ENCODE measurements around the gene LSS. TPM values are rescaled to one million over a fixed set of nuclear protein-coding genes. Genes with fewer than 3 reads are reported as not detected.
A peak's percentile ranks its signal among the peaks of the same experiment; 100 is the strongest.
"Not testable (repeated sequence)": the region's sequence is repeated elsewhere in the genome, so short reads cannot be mapped to it uniquely, and the experiment has no call there.

The LSS gene
- total RNA-seq, 1 experiment from 2014 or later: 55.0 TPM

DNA sequence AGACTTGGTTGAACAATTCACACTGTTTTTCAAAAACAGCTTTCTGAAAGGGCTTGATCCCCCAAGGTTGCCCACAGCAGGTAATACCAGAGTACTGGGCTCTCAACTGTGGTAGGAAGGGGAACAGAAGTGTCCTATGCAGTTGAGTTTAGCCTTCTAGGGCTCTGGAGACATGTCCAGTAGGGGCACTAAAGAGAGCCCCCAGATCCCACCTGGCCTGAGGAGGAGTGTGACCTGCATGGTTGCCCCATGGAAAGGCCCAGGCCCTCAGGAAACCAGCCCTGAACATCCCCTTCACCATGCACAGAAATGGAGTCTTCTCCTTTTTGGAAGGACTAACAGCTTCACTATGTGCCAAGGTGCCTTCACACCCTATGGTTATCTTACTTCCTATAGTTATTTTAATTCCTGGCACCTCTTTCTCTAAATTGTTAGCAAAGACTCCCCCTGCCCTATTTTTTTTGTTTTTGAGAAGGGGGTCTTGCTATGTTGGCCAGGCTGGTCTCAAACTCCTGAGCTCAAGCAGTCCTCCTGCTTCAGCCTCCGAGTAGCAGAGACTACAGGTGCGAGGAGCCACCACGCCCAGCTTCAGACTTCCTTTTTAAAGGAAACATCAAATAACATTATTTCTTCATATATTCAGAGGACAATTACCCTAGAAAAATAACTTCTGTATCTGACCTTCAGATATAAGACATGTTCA is 16.8 kb upstream of the LSS start:
- no peak for DNase-seq (ENCODE audit: low read depth)

DNA sequence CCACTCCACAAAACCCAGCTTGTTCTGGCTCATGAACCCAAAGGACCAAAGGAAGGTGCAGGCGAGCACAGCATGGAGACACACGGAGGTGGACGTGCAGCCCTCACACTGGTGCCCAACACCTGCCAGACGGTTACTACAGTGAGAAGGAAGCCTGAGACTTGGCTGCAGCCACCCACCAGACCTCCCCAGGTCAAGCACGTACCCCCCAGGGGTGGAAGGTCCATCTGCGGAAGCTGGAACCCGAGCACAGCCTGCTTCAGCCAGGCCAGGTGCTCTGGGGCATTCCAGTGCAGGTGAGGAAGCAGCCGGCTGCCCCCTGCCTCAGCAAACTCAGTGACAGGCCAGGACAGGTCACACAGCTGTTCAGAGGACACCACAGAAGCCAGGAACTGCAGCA is 16.0 kb upstream of the LSS start:
- DNase-seq (ENCODE audit: low read depth): no peak

DNA sequence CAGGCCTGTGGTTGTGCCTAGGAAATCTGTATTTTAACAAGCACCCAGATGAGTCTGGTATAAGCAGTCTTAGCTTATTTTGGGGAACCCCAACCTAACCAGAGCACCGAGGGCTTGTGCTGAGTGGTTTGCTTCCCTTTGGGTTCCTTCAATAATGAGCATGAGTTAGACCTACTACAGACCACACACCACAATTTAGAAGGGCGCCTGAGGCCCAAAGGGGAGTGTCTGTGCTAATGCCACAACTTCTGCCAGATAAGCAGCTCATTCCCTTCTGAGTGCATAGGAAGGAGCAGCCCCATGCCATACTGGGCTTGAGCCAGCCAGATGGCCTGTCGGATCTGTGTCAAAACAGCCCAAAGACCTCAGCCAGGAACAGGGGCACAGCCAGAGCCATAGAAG is 15.4 kb upstream of the LSS start:
- DNase-seq (ENCODE audit: low read depth): no peak

DNA sequence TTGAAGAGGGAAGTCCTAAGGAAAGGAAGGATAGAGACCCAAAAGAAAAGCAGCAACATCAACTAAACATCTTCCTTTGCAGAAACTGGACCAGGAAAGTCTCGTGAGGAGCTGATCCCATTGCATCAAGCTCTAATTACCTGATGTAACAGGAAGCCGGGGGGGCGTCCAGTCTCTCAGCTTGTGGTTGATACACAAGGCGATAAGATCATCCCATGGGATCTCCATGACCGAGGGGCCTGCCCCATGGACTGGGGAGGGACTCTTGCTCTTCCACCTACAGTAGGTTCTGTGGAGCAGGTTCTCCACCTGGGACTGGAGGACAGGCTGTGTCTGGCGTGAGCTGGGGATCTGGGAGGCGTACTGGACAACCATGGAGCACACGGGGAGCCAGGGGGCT is 14.8 kb upstream of the LSS start:
- DNase-seq (ENCODE audit: low read depth): no peak

DNA sequence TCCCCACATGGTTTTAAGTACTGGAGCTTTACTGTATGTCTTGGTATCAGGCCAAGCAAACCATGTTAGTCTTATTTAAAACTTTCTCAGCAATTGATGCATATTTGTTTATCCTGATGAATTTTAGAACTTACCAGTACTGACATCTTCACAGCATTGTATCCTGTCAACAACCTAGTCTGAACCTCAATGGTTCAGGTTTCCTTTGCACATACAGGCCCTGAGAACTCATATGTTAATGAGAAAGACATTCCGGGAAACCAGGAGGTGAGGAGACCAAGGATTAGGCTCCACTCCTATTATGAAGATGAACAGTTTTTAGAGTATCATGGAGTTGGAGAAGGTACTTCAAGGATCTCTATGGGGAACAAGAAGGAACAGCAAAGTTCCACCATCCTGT is 13.0 kb upstream of the LSS start:
- DNase-seq (ENCODE audit: low read depth): not testable (repeated sequence)

DNA sequence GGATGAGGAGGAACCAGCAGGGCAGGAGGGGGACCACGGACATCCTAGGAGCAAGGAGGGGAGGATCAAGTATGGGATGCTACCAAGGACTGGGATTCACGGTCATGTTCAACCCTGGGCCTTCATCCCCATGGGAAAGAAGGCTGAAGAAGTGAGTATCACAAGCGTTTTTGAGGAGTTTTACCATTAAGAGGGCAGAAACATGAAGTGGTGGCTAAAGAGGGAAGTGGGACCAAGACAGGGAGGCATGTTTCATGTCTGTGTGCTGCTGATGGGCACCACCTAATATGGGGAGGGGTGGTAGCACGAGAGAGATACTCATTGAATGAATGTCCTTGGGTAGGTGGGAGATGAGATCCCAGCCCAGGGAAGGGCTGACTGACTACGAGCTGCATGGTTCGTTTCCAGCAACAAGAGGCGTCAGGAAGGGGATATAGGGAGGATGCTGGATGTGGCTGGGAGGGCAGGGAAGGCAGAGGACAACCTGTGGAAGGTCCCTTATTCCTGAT is 11.3 kb upstream of the LSS start:
- no peak for DNase-seq (ENCODE audit: low read depth)

DNA sequence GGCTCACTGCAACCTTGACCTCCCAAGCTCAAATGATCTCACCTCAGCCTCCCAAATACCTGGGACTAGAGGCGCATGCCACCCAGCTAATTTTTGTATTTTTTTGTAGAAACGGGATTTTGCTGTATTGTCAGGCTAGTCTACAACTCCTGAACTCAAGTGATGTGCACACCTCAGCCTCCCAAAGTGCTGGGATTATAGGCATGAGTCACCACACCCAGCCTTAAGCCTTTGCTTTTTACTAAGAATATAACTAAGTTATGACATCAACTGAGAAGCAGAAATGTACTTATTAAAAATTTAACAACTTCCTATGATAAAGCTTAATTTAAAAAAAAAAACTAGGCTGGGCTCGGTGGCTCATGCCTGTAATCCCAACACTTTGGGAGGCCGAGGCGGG is 8.9 kb upstream of the LSS start:
- DNase-seq (ENCODE audit: low read depth): no peak

DNA sequence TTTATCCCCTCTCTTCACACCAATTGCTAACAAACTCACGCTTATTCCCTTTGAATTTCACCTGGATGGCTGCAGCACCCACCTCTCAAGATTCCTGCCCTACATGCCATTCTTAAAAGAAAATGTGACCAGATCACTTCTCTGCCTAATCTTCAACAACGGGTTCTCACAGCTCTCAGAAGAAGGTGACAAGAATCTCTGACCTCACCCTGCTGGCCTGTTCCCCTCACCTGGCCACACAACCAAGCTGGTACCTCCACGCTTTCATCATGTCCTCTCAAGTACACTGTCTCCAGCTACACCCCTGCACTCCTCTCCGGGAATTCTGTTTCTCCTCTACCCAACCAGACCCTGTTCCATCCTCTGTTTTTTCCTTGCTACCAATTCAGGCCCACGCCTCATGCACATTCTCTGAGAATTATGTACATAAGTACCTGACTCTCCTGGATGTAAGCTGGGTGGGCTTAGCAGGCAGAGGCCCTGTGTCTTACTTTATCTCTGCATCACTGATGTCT is 5.9 kb upstream of the LSS start:
- no peak for DNase-seq (ENCODE audit: low read depth)

DNA sequence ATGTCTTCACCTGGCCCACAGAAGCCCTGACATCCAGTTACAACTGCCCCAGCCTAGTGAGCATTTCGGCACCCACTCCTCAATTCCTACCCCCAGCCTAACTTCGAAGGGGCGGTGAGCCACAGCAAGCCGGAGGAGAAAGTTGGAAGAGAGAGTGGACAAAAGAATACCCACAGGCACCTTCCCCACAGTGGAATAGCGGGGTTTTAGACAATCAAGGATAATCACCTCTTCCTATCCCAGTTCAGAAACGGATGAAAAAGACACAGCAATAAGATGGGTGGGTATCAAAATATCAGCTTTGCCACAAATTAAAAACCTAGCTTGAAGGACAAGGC is 1.3 kb upstream of the LSS start:
- no peak for DNase-seq (ENCODE audit: low read depth)

DNA sequence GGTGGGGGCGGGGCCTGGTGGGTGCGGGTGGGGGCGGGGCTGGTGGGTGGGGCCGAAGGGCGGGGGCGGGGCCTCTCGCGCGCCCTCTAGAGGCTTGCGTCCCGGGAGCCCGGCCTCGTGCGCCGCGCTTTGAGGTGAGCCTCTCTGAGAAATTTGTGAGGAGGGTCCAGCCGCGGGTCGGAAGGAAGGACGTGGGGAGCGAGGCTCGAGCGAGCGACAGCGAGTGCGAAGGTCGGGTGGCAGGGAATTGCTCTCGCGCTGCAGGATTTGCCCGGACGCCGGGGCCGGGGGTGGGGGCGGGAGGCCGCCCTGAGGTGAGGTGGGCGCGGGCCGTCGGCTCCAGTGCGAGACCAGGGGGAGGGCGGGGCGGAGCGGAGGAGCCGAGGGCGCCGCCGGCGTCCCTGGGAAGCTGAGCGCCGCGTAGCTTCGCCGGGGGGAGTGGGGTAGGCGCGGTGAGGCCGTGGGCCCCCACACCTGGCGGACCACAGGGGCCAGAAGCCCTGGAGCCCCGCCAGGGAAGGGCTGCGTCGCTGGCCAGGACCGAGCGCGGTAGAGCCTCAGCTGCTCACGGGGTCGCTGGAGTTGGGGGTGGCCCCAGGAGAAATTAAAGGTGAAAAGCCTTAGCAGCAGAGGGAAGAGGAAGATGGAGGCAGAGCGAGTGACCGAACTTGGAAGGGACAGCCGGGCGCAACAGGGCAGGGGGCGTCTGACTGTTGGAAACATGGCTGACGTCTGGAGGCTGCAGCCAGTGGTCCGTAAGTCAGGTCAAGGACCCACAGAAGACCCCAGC is 754 bp upstream of the LSS start:
- no peak for DNase-seq (ENCODE audit: low read depth)

DNA sequence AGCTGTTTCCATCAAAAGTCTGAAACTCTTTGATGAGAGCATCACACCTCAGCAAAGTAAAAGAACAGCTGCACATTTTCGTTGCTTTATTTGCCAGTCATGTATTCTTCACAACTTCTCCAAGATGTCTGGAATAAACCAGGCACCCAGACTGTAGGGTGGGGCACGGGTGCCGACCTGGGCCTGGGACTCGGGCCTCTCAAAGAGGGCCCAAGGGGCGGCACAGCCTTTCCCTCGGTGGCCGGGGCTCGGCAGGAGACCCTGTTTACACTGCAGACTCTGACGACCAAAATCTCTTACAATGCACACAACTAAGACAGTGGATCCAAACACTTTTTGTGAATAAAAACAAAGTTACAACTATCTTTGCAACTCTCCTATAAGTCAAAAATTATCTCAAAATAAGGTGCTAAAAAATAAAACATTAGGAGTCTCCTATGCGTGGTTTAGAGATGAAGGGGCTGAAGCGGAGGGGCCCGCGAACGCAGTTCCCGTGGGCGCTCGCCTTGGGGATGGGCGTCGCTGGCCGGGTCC is 696 bp downstream of the LSS start:
- DNase-seq (ENCODE audit: low read depth): no peak

DNA sequence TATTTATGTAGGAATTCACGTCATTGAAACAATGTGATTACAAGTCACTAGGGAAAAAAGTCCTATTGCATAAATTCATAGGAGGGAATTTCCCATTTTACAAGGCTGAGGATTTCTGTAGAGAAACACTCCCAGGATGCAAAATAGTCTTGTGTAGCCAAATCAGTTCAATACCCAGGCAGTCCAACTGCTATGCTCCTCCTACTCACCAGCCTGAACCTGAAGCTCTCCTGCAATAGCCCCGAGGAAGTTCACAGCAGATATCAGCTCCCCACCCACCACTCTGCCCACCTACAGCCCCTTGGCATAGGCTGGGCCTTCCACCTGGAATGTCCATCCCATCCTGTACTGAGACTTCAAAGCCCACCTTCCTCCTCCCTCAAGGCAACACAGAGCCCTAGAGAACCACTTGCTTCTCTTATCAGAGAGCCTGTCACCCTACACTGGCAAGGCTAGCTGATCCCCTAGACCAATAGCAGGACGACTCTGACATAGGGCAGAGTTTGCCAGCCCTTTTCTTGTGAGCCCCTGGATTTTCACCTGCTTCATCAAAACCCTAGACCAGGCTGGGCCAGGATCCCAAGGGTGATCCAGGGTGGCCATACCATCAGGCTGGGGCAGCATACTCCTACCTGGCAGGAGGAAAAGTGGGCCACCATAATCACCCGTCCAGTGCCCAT is 1.5 kb downstream of the LSS start:
- DNase-seq (ENCODE audit: low read depth): peak; percentile 17

DNA sequence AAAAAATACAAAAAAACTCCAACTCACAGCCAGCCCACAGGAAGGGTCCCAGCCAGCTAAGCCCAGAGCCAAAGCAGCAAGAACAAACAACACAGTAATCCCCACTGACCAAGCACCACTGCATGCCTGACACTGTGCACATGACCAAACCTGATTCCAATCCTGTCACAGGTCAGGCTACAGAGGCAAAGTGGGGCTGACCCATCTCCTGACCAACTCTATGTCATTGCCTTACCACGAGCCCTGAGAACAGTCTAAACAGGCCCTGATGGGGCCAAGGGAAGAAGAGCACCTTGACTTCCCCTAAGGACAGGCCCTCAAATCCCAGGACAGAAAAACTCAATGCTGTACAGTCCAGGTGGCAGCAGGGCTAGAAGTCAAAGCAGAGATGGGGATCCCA is 2.4 kb downstream of the LSS start:
- no peak for DNase-seq (ENCODE audit: low read depth)

DNA sequence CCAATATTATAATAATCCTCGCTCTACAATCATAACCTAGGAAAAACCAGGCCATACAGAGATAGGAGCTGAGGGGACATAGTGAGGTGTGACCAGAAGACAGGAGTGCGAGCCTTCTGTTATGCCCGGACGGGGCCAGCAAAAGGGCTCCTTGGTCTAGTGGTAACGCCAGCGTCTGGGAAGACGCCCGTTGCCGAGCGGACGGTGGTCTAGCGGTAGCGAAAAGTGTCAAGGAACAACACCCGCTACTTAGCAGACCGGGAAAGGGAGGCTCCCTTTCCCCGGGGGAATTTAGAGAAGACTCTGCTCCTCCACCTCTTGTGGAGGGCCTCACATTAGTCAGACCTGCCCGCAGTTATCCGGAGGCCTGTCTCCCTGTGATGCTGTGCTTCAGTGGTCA is 4.9 kb downstream of the LSS start:
- DNase-seq (ENCODE audit: low read depth): not testable (repeated sequence)

DNA sequence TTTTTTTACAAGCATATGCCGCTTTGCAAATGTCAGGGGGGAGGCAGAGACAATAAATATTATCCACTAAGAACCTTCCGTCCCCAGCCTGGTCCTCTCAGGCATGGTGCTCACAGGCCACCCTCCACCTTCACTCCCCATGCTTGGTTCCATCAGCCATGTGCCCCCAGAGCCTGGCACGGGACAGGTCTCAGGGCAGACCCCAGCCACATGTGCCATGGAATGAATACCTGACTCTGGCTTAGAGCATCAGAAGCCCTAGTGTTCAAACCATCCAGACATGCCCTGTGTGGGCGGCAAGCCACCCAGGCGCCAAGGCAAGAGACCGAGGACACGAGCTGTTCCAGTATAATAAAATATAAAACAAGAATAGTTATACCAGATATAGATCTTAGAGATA is 5.4 kb downstream of the LSS start:
- DNase-seq (ENCODE audit: low read depth): no peak

DNA sequence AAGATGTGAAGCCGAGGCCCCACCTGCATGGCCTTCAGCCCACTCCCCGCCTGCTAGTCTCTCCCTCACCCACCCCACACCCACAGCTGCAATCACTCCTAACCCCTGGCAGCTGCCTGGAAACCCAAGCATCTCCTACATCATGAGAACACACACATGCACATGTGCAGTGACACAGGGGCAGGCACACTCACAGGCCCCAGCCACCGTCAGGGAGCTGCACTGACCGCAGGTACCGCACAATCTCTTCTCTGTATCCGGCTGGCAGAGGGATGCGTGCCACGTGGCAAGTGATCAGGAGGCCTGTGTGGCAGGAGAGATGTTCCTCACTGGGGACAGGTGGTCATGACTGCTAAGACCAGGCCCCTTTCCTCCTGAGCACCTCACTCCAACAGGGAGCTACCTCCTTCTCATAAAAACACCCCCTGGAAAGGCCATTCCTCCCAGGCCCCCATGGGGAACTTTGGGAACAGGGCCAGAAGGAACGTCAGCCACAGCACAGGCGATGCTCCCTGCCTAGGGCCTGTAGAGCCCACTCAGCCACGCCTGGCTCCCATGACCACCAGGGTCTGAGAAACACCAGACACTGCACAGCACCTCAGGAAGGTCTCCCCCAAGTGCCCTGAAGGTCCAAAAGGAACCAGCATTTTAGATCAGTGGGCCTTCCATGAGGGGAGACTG is 6.0 kb downstream of the LSS start:
- DNase-seq (ENCODE audit: low read depth): no peak

DNA sequence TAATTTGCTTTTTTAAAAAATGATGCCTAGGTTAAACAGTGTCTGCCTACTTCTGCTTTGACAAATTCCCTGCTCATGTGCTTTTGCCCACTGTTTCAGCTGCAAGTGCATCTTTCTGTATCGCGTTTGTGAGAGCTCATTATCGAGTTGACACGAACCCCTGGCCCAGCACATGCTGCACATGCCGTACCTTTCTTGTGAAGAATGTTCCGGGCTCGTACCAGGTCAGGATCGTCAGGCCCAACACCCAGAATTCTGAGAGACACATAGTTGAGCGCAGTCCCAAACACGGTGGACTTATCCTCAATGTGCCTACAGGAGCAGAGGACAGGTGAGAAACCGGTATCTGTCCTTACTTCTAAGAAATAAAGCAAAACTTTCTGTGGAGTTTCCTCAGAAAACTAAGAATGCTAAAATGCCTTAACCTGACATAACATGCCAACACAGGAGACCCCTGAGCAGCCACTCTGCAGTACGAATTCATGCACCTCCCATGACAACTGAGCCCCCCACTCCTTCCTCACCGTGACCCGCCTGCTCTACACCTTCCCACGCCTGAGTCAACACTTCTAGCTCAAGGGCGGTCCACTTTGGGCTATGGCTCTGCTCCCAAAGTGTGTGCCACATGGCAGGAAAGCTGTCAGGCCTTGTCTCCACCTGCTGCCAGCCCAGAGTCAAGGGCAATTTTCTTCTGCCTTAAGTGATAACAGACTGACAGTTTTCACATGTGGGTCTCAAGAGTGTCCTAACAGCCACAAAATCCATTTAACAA is 6.7 kb downstream of the LSS start:
- no peak for DNase-seq (ENCODE audit: low read depth)

DNA sequence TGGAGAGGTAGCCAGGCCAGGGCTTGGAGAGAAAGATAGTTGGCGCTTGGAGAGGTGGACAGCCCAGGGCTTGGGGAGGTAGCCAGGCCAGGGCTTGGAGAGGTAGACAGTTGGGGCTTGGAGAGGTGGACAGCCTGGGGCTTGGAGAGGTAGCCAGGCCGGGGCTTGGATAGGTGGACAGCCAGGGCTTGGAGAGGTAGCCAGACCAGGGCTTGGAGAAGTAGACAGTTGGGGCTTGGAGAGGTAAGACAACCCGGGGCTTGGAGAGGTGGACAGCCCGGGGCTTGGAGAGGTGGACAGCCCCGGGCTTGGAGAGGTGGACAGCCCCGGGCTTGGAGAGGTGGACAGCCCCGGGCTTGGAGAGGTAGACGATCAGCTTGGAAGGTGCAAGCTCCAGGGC is 7.7 kb downstream of the LSS start:
- DNase-seq (ENCODE audit: low read depth): no peak

DNA sequence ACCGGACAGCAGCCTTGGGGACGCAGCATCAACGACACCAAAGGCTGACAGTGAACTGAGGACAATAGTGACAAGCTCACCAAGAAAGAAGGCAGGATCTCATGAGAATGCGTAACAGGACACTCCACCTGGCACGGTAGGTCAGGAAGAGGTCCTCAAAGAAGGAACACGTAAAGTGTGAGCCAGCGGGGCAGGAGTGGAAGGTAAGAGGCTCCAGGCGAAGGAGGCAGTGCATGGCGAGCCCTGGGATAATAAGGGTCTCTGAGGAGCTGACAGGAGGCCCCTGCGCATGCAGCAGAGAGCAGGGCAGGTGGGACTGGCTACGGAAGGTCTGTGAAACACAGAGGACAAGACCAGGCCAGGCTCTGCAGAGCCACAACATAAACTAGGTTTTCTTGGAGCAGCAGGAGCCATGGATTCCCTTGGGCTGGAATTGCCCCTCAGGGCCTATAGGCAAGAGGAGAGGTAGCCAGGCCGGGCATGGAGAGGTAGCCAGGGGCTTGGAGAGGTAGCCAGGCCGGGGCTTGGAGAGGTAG is 8.2 kb downstream of the LSS start:
- no peak for DNase-seq (ENCODE audit: low read depth)

DNA sequence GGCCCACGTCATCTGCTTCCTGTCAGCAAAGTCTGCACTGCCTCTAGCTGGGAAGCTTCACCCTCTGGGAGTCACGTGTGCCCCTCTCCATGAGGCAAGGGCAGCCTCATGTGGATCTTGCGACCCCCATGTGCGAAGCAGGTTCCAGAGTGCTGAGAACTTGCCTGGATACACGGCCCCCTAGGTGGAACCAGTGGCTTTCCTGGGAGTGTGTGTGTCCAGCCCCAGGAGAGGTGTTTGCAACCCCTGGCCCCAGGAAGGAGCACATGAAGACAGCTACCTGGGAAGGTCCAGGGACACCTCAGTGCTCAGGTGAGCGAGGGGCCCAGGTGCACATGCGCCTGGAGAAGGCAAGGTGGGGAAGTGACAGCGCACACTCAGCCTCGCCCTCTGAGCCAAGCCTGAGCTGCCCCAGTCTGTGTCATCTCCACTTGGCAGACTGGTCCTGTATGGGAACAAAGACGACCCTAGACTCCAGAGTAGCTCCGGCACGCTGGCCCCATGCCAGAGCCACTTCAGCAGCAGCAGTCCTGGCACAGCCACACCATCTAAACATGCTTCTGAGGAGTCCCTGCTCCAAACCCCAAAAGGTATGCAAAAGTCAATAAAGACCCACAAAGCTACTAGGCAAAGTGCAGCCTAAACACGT is 8.9 kb downstream of the LSS start:
- no peak for DNase-seq (ENCODE audit: low read depth)
